IPS DF 19.7 (cell line): Measurements from ENCODE around the gene ADIPOR1.

Experiments
- DNase-seq: peaks from one replicate; pipeline ENCODE4 v3.0.0-alpha.2; 2013; ENCODE audit warnings: low read depth, low spot score

ADIPOR1 gene

DNA sequence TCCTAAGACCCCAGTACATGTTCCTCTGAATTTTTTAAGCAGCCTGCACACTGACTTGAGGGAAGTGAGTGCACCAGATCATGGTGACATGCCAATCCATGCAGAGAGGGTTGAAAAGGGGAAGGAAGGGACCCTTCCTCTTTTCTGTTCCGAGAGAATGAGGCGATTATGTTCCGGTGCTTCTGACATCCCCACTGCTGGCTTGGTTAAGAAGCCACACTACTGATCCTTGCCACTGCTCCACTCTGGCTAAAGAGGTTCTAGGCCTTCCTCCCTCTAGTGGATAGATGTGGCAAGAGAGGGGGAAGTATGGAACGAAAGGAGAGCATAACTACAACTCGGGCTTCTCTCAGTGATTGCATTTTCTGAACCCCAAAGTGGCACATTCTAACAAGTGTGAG is 10.8 kb upstream of the ADIPOR1 start:
- peak; percentile 59 for DNase-seq

DNA sequence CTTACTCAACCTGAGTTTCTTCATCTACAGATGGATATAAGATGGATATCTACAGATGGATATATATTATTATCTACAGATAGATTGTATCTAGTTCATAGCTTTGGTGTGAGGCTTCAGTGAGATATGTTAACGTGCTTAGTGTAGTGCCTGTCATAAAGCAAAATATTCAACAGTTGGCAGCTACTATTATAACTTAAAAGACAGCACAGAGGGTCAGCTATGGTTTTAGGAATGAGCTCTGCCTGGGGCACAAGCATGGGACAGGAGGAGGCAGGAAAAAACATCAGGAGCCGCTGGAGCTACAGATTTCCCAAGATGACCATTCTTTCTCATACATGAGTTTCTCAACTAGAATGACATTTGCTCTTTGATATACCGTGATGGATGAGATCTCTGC is 10.2 kb upstream of the ADIPOR1 start:
- DNase-seq = no peak

DNA sequence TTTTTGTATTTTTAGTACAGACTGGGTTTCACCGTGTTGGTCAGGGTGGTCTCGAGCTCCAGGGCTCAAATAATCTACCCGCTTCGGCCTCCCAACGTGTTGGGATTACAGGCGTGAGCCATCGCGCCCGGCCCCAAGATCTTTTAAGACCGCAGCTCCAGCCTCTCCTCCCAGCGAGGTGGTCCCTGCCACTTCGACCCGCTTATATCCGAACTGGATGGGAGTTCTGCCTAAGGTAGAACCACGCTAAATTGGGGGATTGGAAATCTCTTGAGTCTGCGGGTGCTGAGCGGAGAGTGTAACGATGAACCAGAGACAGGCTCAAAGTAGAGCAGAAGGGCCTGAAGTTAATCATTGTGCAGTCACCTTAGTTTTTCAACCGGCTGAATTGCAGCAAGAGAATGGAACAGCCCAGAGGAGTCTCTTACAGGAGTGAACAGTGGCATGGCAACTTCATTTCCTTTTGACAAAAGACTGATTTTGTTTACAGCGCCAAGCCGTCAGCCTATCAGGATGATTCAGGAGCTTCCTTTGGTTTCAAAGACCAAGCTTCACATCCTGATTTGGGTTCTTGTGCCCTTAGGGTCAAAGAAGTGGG is 9.7 kb upstream of the ADIPOR1 start:
- no peak for DNase-seq

DNA sequence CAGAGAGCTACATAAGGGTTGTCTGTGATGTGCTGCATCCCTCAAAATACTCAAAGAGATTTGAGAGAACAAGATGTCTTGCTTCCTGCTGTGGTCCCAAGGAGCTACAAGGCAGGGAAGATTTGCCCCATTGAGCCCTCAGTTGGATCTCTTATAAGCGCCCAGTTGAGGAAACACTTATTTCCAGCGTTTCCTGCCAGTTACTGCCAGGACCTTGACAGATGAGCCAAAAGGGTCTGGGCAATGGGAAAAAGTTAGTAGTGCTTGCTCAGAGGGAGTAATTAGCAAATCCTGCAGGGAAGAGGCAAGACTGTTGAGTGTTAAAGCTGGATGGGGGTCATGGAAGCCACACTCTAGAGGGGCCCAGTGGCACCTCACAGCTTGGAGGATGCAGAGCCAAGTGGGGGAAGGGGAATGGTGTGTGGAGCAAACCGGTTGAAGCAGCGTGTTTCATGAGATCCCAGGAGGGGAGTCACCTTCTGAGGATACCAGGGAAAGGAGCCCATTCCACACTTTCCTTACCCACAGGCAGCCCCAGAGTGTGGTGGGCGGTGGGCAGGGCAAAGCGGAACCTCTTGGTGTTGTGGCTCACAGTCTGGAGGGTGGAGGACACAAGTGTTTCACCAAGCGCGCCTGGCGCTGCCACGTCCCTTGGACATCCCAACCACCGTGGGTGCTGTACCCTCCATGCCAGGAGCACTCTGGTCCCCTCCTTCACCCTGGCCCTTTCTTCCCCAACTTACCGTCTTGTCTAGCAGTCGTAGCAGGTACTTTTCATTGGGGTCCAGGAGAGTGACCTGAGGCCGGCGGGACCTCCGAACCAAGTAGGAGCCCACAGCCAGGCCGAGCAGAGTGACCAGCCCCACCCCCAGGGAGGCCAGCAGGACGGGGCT is 8.1 kb upstream of the ADIPOR1 start:
- DNase-seq = no peak

DNA sequence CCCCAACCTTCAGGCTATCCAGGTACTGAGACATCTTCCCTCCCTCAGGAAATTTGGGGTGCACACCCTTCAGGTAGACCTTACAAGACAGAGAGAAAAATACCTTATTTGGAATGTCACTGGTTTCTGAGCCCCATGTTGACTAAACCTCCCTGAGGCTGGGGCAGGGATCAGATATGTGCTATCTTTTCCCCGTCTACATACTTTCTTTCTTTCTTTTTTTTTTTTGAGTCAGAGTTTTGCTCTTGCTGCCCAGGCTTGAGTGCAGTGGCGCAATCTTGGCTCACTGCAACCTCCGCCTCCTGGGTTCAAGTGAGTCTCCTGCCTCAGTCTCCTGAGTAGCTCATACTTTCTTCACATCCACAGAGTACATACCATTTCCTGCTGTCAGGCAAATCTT is 7.3 kb upstream of the ADIPOR1 start:
- DNase-seq = no peak

DNA sequence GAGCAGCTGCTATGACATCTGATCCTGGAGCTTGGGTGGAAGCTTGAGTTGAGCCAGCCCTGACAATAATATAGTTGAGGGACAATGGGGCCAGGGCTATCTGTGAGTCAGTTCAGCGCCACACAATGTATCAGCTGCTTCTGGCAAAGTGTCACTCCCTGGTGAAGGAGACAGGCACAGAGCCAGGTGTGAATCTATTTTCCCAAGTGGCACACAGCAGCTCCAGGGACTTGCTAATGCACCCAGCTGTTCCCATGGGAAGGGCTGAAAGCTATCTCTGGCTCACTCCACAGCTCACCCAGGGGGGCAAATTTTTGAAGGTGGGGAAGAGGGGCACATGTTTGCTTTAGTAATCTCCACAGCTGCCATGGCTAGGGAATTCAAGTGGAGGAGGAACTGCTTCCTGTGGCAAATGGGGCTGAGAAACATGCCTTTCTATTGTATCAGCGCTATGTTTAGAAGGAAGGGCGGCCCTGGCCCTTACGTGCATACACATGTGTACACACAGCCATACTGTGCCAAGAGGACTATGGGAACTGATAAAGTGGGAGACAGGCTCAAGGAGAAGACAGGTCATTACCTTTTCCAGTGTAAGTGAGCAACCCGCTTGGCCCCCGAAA is 6.8 kb upstream of the ADIPOR1 start:
- no peak for DNase-seq

DNA sequence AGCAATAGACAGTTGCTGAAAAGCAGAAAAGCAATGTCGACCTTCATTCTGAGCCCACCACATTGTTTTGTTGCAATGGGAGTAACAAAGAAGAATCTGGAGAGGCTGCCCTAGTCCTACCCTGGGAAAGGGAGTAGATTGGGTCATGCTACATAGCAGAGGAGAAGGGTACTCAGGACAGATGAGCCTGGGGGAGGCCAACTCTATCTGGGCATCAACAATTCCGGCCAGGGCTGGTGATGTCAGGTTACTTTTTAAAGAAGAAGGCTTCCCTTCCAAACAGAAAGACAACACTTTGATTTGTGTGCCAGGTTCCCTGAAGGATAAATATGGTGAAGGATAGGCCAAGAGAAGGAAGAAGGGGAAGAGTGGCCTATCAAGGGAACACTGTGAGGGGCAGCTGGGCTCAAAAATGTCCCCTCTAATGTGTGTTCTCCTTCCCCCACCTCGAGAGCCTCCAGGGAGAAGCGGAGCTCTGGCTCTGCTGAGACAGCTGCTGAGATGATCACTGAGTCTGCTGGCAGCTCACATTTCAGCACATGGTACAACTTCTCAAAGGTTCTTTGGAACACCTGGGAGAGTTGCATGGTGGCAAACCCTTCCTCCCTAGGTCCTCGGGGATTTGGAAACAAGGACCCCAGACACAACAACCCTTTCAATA is 3.2 kb upstream of the ADIPOR1 start:
- DNase-seq = no peak

DNA sequence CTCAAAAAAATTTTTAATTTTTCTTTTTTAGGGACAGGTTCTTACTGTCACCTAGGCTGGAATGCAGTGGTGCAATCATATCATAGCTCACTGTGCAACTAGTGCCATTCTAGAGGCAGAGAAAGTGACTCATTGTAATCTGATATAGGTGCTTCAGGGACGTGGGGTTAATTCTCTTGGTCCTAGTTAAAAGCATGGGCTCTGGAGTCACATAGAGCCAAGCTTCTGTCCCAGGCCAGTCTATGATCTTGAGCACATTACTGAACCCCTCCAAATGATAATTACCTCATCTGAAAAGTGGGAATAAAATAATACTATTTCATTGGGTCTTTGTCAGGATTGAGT is 1.1 kb upstream of the ADIPOR1 start:
- DNase-seq = no peak

DNA sequence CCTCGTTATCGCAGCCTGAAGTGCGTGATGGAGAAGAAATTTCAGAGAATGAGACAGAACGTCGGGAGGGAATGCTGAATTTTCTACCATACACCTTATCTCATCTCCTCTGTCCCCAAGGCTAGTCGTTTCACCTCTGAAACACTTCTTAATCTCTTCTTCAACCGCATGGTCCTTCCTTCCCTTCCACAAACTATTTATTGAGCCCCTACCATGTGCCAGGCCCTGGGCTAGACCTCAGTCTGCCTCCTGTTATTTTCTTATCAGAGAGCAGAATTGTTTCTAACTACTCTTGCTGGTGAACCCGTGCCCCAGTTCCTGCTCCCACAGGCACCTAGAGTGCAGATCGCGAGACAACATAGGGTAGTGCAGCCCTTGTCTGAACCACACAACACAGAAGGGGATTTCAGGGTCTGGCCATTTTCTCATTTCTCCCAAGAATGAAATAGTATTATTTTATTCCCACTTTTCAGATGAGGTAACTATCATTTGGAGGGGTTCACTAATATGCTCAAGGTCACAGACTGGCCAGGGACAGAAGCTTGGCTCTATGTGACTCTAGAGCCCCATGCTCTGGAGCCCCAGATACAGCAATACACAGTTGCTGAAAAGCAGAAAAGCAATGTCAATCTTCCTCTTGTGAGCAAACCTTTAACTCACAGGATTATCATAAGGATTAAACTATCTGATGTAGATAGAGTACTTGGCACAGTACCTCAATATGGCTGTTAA is 598 bp upstream of the ADIPOR1 start:
- no peak for DNase-seq

DNA sequence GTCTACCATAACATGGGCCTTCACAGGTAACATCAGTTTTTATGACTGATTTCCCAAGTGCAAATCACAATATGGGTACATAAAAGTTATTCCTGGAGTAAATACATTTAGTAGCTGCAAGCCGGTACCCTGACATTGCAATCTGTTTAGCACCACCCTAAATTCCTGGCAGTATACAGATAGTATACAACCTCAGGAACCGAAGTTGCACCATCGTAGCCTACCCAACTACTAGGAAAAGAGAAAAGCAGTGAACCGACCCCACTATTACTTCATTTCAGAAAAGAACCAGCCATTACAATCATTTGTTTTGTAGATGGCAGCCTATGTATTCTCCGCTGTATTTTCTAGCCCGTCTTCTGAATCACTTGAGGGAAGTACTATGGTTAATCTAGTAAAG is 1.1 kb downstream of the ADIPOR1 start:
- DNase-seq = no peak

DNA sequence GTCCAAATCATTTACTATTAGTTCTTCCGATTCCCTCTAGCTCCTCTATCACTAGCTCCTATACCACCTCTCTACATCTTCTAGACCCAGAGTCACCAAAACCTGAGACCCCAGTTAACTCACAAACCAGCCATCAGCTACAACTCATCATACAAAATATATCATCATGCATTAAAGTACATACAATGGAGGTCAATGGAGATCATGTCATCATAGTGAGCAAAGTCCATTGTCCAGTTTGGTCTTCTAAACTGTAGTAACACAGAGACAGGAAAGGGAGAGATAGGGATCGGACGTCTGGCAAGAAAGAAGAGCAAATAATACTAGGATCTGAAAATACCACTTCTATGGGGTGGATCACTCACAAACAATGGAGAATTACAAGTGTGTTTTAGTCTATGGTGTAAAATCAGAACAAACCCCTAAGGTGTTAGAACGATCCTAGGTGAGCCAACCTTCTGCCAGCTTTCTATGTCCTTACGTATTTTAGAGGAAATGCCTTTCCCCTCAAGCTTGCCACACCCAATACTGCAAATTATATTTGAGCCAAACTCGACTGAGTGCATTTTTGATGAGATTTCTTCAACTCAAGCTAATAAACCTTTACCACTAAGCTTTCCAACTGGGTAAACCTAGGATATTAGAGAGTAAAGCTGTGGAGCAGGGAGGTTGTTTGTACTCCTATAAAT is 3.9 kb downstream of the ADIPOR1 start:
- DNase-seq = no peak

DNA sequence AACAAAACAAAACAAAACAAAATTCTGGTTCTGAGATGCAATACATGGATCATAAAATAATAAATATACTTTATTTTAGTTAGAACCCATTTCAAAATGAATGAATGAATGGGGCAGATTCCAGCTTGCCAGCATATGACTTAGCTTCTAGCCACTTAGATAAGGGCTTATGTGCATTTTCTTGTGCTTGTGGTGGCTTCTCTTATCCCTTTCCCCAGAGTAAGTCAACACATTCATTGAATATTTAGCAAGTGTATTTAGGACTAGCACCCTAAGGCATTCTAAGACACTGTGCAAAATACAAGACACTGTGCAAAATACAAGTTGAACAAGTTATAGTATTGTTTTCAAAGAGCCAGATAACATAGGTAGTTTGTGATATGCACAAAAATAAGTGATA is 4.7 kb downstream of the ADIPOR1 start:
- DNase-seq = no peak

DNA sequence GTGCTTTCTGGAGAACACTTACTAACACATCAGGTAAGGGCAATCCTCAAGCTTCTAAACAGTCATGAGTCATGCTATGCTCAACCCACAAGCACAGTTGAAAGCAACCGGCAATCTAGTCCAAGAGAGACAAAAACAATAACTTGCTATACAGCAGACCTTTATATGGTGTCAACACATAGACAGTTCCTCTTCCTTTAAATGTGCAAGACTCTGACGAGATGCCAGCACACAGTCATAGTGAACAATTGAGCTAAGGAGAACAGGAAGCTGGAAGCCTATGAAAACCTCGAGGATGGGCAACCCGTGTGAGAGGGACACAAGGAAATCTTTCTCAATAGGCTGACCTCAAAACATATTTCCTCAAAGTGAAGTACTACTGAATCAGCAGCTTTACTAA is 5.3 kb downstream of the ADIPOR1 start:
- no peak for DNase-seq

DNA sequence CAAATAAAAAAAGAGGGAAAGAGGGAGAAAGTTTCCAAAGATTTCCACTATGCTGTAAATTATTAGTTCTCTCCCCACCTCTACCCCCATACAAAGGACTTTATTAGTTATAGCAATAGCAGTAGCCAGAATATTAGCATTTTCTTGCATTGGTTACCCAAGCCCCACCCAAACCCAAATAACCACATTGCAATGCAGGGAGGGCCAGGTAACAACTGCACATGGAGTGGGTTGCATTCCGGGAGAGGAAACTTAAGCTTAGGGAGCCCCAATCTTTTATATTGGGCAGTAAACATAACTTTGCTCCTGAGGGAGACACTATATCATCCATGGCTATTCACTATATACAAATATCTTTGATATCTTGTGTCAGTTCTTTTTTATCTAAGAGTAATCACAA is 6.0 kb downstream of the ADIPOR1 start:
- DNase-seq = no peak

DNA sequence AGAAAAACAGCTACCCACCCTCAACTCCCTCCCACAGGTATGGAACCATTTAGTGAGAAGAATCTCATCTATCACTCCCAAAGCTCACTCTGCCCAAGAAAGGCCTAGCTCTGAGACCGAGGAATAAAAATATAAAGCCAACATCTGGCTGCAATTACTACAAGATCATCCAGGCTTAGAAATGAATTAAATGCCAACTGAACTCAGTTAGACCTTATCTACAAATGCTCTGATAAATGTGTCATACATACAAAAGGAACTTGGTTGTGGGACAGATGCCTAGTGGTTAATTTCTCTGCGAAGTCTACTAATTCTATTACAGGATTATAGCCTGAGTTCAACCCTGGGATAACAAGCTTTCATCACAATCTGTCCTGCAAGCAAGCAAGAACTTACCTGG is 6.7 kb downstream of the ADIPOR1 start:
- DNase-seq = no peak

DNA sequence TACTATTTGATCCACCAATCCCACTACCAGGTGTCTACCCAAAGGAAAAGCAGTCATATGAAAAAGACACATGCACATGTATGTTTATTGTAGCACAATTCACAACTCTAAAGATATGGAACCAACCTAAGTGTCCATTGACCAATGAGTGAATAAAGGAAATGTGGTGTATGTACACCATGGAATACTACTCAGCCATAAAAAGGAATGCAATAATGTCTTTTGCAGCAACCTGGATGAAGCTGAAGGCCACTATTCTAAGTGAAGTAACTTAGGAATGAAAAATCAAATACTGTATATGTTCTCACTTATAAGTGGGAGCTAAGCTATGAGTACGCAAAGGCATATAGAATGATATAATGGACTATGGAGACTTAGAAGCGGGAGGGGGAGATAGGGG is 12.6 kb downstream of the ADIPOR1 start:
- DNase-seq = no peak

DNA sequence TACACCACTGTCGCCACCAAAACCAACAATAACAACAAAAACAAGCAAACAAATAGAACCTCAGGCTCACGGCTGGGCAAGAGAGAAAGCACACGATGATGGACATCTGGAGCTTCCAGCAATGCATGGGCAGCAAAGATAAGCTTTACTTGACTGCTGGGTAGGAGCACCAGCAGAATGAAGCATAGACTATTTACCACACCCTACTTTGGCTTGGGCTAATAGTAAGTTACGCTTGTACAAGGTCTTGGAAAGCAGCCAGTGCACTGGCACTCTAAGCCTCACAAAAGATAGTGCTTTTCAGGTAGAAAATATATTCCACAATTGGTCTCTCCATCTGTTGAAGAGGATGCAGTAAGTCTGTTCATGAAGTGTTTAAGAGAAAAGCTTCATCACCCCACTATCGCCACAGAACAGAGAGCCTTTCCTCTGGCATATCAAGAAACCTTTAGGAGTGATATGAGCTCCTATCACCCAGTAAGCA is 13.6 kb downstream of the ADIPOR1 start:
- DNase-seq = no peak

DNA sequence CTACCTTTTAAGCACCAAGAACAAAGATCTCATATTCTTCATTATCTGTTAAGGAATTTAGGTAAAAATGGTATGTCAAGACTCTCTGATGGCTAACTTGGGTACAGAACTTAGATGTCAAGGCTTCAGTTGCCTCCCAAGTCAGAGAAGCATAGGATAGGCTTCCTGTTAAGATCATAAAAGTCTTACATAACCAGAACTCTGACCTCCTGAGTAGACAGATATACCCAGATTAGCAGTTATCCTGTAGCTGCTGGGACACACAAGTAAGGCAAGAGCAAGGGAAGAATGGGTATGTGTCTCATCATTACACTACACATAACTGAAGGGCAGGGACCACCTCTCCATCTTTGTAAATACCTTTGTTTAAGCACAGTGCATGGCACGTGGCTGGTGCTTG is 15.7 kb downstream of the ADIPOR1 start:
- no peak for DNase-seq

DNA sequence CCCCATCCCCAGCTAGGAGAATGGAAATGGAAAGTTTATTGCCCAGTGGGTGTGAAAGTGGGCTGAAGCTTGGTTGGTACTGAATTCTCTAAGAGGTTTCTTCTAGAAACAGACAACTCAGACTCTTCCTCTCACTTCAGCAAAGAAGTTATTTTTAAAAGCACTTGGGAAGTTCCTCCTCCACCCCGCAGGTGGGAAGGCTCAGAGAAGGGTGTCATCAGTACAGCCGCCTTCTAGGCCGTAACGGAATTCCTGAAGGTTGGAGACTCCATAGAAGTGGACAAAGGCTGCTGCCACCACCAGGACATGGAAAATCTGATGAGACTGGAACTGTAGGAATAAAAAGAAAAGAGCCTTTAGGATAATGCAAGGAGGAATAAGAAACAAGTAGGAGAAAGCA is 16.7 kb downstream of the ADIPOR1 start:
- DNase-seq = no peak

DNA sequence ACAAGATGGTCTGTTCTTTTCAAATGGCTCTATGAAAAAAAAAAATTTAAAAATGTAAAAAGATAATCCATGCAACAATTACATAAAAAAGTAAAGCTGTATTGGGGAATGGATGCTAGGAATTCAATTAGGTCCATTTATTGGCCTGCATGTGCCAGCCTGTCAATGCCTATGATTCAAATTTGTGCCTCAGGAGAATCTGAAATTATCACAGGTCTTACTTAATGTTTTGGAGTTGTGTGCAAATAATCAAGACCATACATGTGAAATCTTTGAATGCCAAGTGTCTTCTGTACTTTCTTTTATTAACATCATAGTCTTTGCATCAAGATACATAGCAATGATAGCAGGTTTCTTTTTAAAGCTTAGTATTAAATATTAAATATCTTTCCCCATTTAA is 17.6 kb downstream of the ADIPOR1 start:
- no peak for DNase-seq

DNA sequence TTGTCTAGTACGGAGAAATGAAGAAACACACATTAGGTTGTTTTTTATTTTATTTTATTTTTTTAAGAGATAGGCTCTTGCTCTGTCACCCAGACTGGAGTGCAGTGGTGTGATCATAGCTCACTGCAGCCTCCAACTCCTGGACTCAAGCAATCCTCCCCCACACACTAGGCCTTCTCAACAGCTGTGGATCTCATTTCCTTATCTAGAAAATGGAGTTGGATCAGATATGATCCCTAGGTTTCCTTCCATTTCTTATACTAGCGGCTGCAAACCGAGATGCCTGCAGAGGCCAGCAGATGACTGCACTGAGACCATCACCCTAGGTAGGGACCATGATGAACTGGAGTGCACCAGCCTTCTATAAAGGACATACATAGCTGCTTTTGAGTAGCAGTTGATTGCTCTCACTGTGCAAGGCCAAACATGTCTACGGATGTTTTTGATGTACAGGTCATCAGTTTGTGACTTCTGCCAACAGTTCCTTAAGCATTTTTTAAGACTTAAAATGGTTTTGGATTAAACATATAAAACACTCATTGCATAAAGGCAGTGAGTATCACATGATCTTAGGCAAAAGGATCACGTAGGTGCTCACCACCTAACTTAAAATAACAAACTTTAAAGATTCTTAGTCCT is 19.7 kb downstream of the ADIPOR1 start:
- no peak for DNase-seq
